OCI-LY3 (cell line): Measurements from ENCODE around the gene KIAA1328.
A peak's percentile ranks its signal among the peaks of the same experiment; 100 is the strongest.

Experiments used
- H2AFZ ChIP-seq: fragments of 200-600, 300-600 bp; shearing (Covaris generic); 2 replicates; pipeline ENCODE4 v1.6.0; 2014; ENCODE audit warnings: antibody characterized with exemption, low read depth, low read length
- H3K27ac ChIP-seq: fragments of 200-600, 300-600 bp; sonication (generic); 2 replicates; pipeline ENCODE4 v1.5.1; 2014; ENCODE audit warnings: mild to moderate bottlenecking, low read length, moderate library complexity, mixed read lengths
- H3K27me3 ChIP-seq: fragments of 200-600, 300-600 bp; sonication (generic); 2 replicates; pipeline ENCODE4 v1.6.1; 2014; ENCODE audit warnings: low read depth, low read length, mixed read lengths
- H3K36me3 ChIP-seq: fragments of 200-600, 300-600 bp; sonication (generic); replicated peaks from 2 replicates; pipeline ENCODE3; 2014; ENCODE audit warnings: low read depth, low read length, mixed read lengths
- H3K4me1 ChIP-seq: fragments of 300-600, 200-600 bp; sonication (generic); 2 replicates; pipeline ENCODE4 v1.6.1; 2014; ENCODE audit warnings: low read length, mixed read lengths
- H3K4me2 ChIP-seq: fragments of 200-600, 300-600 bp; sonication (generic); 2 replicates; pipeline ENCODE4 v1.6.1; 2014; ENCODE audit warnings: low read length, mixed read lengths
- H3K4me3 ChIP-seq: fragments of 300-600, 200-600 bp; sonication (generic); 2 replicates; pipeline ENCODE4 v1.5.1; 2014; ENCODE audit warnings: antibody characterized with exemption, mild to moderate bottlenecking, low read length, moderate library complexity
- H3K79me2 ChIP-seq: fragments of 300-600, 200-600 bp; shearing (Covaris generic); 2 replicates; pipeline ENCODE4 v1.6.1; 2014; ENCODE audit warnings: mild to moderate bottlenecking, low read length, mixed read lengths
- H3K9ac ChIP-seq: fragments of 300-600, 200-600 bp; shearing (Covaris generic); 2 replicates; pipeline ENCODE4 v1.6.0; 2014; ENCODE audit warnings: mild to moderate bottlenecking, low read length, moderate library complexity
- H3K9me3 ChIP-seq: fragments of 200-600, 300-600 bp; shearing (Covaris generic); 2 replicates; pipeline ENCODE4 v1.6.1; 2014; ENCODE audit warnings: low read length, mixed read lengths; ENCODE audit not compliant: insufficient read depth
- H4K20me1 ChIP-seq: fragments of 200-600, 300-600 bp; sonication (generic); 2 replicates; pipeline ENCODE4 v1.6.1; 2016; ENCODE audit warnings: low read length, mixed read lengths; ENCODE audit not compliant: insufficient read depth
- CTCF ChIP-seq: fragments of 200-600, 300-600 bp; sonication (generic); IDR thresholded peaks from 2 replicates; pipeline ENCODE4 v1.5.1; 2014; ENCODE audit warnings: antibody characterized with exemption, low read length, low read depth
- EZH2phosphoT487 ChIP-seq: fragments of 200-600 bp; shearing (Covaris generic); IDR thresholded peaks from 2 replicates; pipeline ENCODE4 v1.6.1; 2018; ENCODE audit warnings: antibody characterized with exemption, mixed run types, low read depth

The KIAA1328 gene

DNA sequence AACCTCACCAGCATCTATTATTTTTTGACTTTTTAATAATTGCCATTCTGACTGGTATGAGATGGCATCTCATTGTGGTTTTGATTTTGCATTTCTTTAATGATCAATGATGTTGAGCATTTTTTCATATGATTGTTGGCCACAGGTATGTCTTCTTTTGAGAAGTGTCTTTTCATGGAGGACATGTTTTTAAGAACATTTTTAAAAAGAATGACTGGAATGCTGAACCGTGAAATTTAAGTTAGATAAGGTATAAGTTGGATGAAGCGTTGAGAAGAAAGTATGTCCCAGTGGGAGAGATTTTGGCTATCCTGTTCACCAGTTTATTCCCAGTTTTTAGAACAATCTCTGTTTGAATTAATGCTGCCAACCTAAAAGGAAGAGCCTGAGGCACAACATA is 370.8 kb downstream of the KIAA1328 start:
- Histone ChIP-seq H4K20me1 (no peaks in the 10 kb centered on the region), H3K4me3 (no peak overlapping the region), H3K9ac (no peak overlapping the region)

GRCh38 chr18:37207343-37207742 is 378.4 kb downstream of the KIAA1328 start:
- TF ChIP-seq CTCF = peak; percentile 23; the same call in 1 of the 2 replicates
- TF ChIP-seq EZH2phosphoT487 = no peak
- Histone ChIP-seq H3K79me2 (no peaks in the 10 kb centered on the region), H3K36me3 (no peaks in the 10 kb centered on the region), H3K4me3 (no peak overlapping the region), H3K9me3 (no peaks in the 10 kb centered on the region), H3K27me3 (no peaks in the 10 kb centered on the region), H3K4me2 (no peak overlapping the region), H3K4me1 (no peaks in the 10 kb centered on the region), H4K20me1 (no peaks in the 10 kb centered on the region), H3K27ac (no peak overlapping the region), H2AFZ (no peak overlapping the region), H3K9ac (no peak overlapping the region)

More for the DNA sequence above, 370.8 kb downstream of the KIAA1328 start:
- Histone ChIP-seq H2AFZ (no peak overlapping the region), H3K79me2 (no peaks in the 10 kb centered on the region), H3K36me3 (no peaks in the 10 kb centered on the region), H3K4me2 (no peak overlapping the region), H3K27me3 (no peaks in the 10 kb centered on the region), H3K4me1 (peaks cover 7% of the 10 kb centered on the region; the same call in 1 of the 2 replicates), H3K9me3 (peaks cover 4% of the 10 kb centered on the region; the same call in 1 of the 2 replicates), H3K27ac (no peak overlapping the region)
- TF ChIP-seq CTCF (no peak), EZH2phosphoT487 (no peak)

DNA sequence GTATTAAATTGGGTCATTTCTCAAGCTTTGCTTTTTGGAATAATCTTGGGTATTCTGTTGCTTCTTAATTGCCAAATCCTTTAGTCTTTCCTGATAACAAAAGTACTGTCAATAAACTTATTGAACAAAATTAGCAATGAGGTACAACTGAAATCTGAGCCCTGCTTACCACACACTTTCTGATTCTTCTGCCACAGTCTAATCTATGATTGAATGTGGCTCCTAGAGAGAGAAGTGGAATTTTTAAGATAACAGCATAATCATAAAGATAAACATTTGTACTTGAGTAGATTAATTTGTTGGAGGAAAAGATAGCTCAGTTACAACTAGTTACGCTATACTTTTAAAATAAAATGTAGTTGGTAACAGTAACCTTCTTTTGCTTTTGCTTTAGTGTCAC is 381.9 kb downstream of the KIAA1328 start:
- H4K20me1 ChIP-seq = no peaks in the 10 kb centered on the region
- no peak overlapping the region for H3K9ac ChIP-seq
- H3K4me2 ChIP-seq = no peak overlapping the region
- no peaks in the 10 kb centered on the region for H3K36me3 ChIP-seq
- H3K79me2 ChIP-seq = no peaks in the 10 kb centered on the region
- no peaks in the 10 kb centered on the region for H3K4me1 ChIP-seq
- no peaks in the 10 kb centered on the region for H3K9me3 ChIP-seq
- no peak overlapping the region for H2AFZ ChIP-seq
- no peaks in the 10 kb centered on the region for H3K27me3 ChIP-seq
- H3K4me3 ChIP-seq = no peak overlapping the region
- TF ChIP-seq EZH2phosphoT487 = no peak
- no peak for TF ChIP-seq CTCF
- H3K27ac ChIP-seq = no peak overlapping the region

- Histone ChIP-seq H2AFZ (no peak overlapping the region), H3K36me3 (no peaks in the 10 kb centered on the region), H3K27ac (no peak overlapping the region), H3K4me1 (no peaks in the 10 kb centered on the region), H3K4me3 (no peak overlapping the region), H3K9me3 (no peaks in the 10 kb centered on the region), H3K4me2 (no peak overlapping the region), H3K79me2 (no peaks in the 10 kb centered on the region), H3K27me3 (no peaks in the 10 kb centered on the region), H3K9ac (no peak overlapping the region), H4K20me1 (no peaks in the 10 kb centered on the region)
- TF ChIP-seq EZH2phosphoT487 (no peak), CTCF (no peak)
Measured at GRCh38 chr18:37218022-37218590, 389.2 kb downstream of the KIAA1328 start.
